Measurements from ENCODE around the gene ITGAV. TPM values are rescaled to one million over a fixed set of nuclear protein-coding genes. Genes with fewer than 3 reads are reported as not detected.

Gene ITGAV
- total RNA-seq, 2 donors from 2014 or later = 63.7 to 79.7 TPM

GRCh38 chr2:186543561-186544131 is 46.2 kb upstream of the ITGAV start:
- Histone ChIP-seq H3K9ac (ENCODE audit: extremely low read depth, low read length, poor library complexity, severe bottlenecking) (peak overlapping the region; percentile 35), H3K4me1 (ENCODE audit: control insufficient read depth, insufficient read depth, low read length) (peaks cover 18% of the 10 kb centered on the region), H3K27me3 (ENCODE audit: control insufficient read depth, insufficient read depth, low read length, poor library complexity, severe bottlenecking) (no peaks in the 10 kb centered on the region), H3K36me3 (ENCODE audit: control insufficient read depth, insufficient read depth, low read length) (no peaks in the 10 kb centered on the region), H3K9me3 (ENCODE audit: control insufficient read depth, low read length) (no peaks in the 10 kb centered on the region), H3K4me3 (ENCODE audit: low read length) (no peak overlapping the region), H3K27ac (ENCODE audit: low read depth, low read length) (peak overlapping the region; percentile 14)
- 86 to 97% methylated on average over 1 to 3 of the region's 3 CpGs for WGBS, 2 experiments (ENCODE audit: insufficient coverage in 1 of 2, insufficient read length in 1 of 2)
- Mint-ChIP-seq H3K9me3 (no peaks in the 10 kb centered on the region), H3K4me1 (peaks cover 17% of the 10 kb centered on the region), H3K27me3 (ENCODE audit: insufficient read depth) (no peaks in the 10 kb centered on the region), H3K36me3 (ENCODE audit: low read depth) (no peaks in the 10 kb centered on the region), H3K27ac (peak overlapping the region; percentile 89), H3K4me3 (no peak overlapping the region)
- DNase-seq = peak; percentile 49
- TF ChIP-seq CTCF (conservative IDR thresholded peaks at IDR 0.05) = no peak

- Mint-ChIP-seq H3K9me3 (no peaks in the 10 kb centered on the region), H3K27ac (peak overlapping the region; percentile 89), H3K4me3 (no peak overlapping the region), H3K4me1 (peaks cover 17% of the 10 kb centered on the region), H3K36me3 (ENCODE audit: low read depth) (no peaks in the 10 kb centered on the region), H3K27me3 (ENCODE audit: insufficient read depth) (no peaks in the 10 kb centered on the region)
- Histone ChIP-seq H3K9ac (ENCODE audit: extremely low read depth, low read length, poor library complexity, severe bottlenecking) (peak overlapping the region; percentile 35), H3K36me3 (ENCODE audit: control insufficient read depth, insufficient read depth, low read length) (no peaks in the 10 kb centered on the region), H3K9me3 (ENCODE audit: control insufficient read depth, low read length) (no peaks in the 10 kb centered on the region), H3K27ac (ENCODE audit: low read depth, low read length) (peak overlapping the region; percentile 18), H3K27me3 (ENCODE audit: control insufficient read depth, insufficient read depth, low read length, poor library complexity, severe bottlenecking) (no peaks in the 10 kb centered on the region), H3K4me1 (ENCODE audit: control insufficient read depth, insufficient read depth, low read length) (peaks cover 18% of the 10 kb centered on the region), H3K4me3 (ENCODE audit: low read length) (peak overlapping the region; percentile 39)
- DNase-seq = no peak
- 70% methylated on average over 1 of the region's 1 CpG; no CpG with 5 or more reads in 1 of the 2 experiments for WGBS, 2 experiments (ENCODE audit: insufficient coverage in 1 of 2, insufficient read length in 1 of 2)
- no peak for TF ChIP-seq CTCF (conservative IDR thresholded peaks at IDR 0.05)
These were observed 45.6 kb upstream of the ITGAV start for GRCh38 chr2:186544255-186544675.

DNA sequence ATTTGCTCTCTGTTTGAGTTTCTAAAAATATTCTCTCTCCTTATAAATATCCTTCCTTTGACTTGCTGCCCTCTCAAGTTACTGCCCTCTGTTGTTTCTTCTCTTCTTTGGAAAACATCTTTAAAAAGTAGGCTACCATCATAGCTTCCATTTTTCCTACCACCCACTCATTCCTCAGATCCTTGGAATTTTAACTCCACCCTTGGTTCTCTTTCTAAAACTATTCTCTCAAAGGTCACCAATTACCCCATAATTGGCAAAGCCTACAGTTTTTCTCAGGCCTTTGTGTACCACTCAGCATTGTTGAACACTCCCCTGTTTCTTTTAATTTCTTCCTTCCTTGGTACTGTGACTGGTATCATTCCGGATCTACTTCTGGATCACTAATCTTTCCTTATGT is 43.0 kb upstream of the ITGAV start:
- WGBS, 2 experiments (ENCODE audit: insufficient coverage in 1 of 2, insufficient read length in 1 of 2) = 0% methylated on average over 1 of the region's 1 CpG
- Histone ChIP-seq H3K4me3 (ENCODE audit: low read length) (no peak overlapping the region), H3K27ac (ENCODE audit: low read depth, low read length) (no peak overlapping the region), H3K4me1 (ENCODE audit: control insufficient read depth, insufficient read depth, low read length) (peaks cover 12% of the 10 kb centered on the region), H3K9ac (ENCODE audit: extremely low read depth, low read length, poor library complexity, severe bottlenecking) (no peak overlapping the region), H3K27me3 (ENCODE audit: control insufficient read depth, insufficient read depth, low read length, poor library complexity, severe bottlenecking) (no peaks in the 10 kb centered on the region), H3K36me3 (ENCODE audit: control insufficient read depth, insufficient read depth, low read length) (no peaks in the 10 kb centered on the region), H3K9me3 (ENCODE audit: control insufficient read depth, low read length) (no peaks in the 10 kb centered on the region)
- Mint-ChIP-seq H3K4me3 (no peak overlapping the region), H3K9me3 (no peaks in the 10 kb centered on the region), H3K36me3 (ENCODE audit: low read depth) (no peaks in the 10 kb centered on the region), H3K27ac (no peak overlapping the region), H3K4me1 (peaks cover 6% of the 10 kb centered on the region), H3K27me3 (ENCODE audit: insufficient read depth) (no peaks in the 10 kb centered on the region)
- DNase-seq = no peak
- TF ChIP-seq CTCF (conservative IDR thresholded peaks at IDR 0.05) = no peak
